ENCODE data around the gene SUPV3L1. TPM values are rescaled to one million over a fixed set of nuclear protein-coding genes. Genes with fewer than 3 reads are reported as not detected.

The SUPV3L1 gene
- total RNA-seq, 3 donors from 2014 or later (not counting 1 experiment from before 2014, with no cell fraction given) = 56.6 to 104 (median 67.1) TPM

GRCh38 chr10:69181433-69181832 is 1.4 kb downstream of the SUPV3L1 start:
- WGBS (ENCODE audit: insufficient coverage) = 100% methylated on average over 1 of the region's 1 CpG
- H3K4me3 Mint-ChIP-seq = peak overlapping the region; percentile 95
- Histone ChIP-seq H3K4me1 (ENCODE audit: control insufficient read depth, insufficient read depth, low read length) (peaks cover 19% of the 10 kb centered on the region), H3K27ac (ENCODE audit: low read length) (no peak overlapping the region), H3K4me3 (ENCODE audit: low read length) (no peak overlapping the region), H3K27me3 (ENCODE audit: control insufficient read depth, insufficient read depth, low read length) (no peaks in the 10 kb centered on the region), H3K36me3 (ENCODE audit: control insufficient read depth, insufficient read depth, low read length) (peaks cover 7% of the 10 kb centered on the region), H3K9me3 (ENCODE audit: control insufficient read depth, insufficient read depth, low read length) (no peaks in the 10 kb centered on the region)
- ATAC-seq (no peak), DNase-seq (no peak)
- peaks cover 3% of the 10 kb centered on the region for H3K36me3 Mint-ChIP-seq
- intact Hi-C loops (cut with micrococcal nuclease) = no loop called here
- no peak for TF ChIP-seq CTCF (IDR thresholded peaks at IDR 0.05)
- no peaks in the 10 kb centered on the region for H3K27me3 Mint-ChIP-seq (ENCODE audit: low read depth in 2 of 2)
- H3K4me1 Mint-ChIP-seq = peaks cover 49 to 68% of the 10 kb centered on the region in 2 donors
- H3K9me3 Mint-ChIP-seq = no peaks in the 10 kb centered on the region
- H3K27ac Mint-ChIP-seq = peak overlapping the region; percentile 98 to 99

- Mint-ChIP-seq H3K4me1 (peaks cover 49 to 68% of the 10 kb centered on the region in 2 donors), H3K27me3 (ENCODE audit: low read depth in 2 of 2) (no peaks in the 10 kb centered on the region), H3K9me3 (no peaks in the 10 kb centered on the region), H3K36me3 (peaks cover 7% of the 10 kb centered on the region), H3K27ac (peak overlapping the region; percentile 19 to 86), H3K4me3 (peak overlapping the region; percentile 50)
- no peak for TF ChIP-seq CTCF (IDR thresholded peaks at IDR 0.05)
- WGBS (ENCODE audit: insufficient coverage) = 97% methylated on average over 3 of the region's 4 CpGs
- intact Hi-C loops (cut with micrococcal nuclease) = no loop called here
- Histone ChIP-seq H3K9me3 (ENCODE audit: control insufficient read depth, insufficient read depth, low read length) (no peaks in the 10 kb centered on the region), H3K27ac (ENCODE audit: low read length) (no peak overlapping the region), H3K36me3 (ENCODE audit: control insufficient read depth, insufficient read depth, low read length) (peaks cover 12% of the 10 kb centered on the region), H3K27me3 (ENCODE audit: control insufficient read depth, insufficient read depth, low read length) (no peaks in the 10 kb centered on the region), H3K4me1 (ENCODE audit: control insufficient read depth, insufficient read depth, low read length) (peaks cover 19% of the 10 kb centered on the region), H3K4me3 (ENCODE audit: low read length) (no peak overlapping the region)
- ATAC-seq = no peak
- DNase-seq = no peak
Measured at GRCh38 chr10:69182005-69182404, 2.0 kb downstream of the SUPV3L1 start.

- H3K36me3 Mint-ChIP-seq = peaks cover 21% of the 10 kb centered on the region
Measured at GRCh38 chr10:69186524-69186923, 6.5 kb downstream of the SUPV3L1 start.

More at GRCh38 chr10:69186524-69186923, 6.5 kb downstream of the SUPV3L1 start:
- peaks cover 3% of the 10 kb centered on the region for H3K4me1 ChIP-seq (ENCODE audit: control insufficient read depth, insufficient read depth, low read length)
- no peak overlapping the region for H3K27ac ChIP-seq (ENCODE audit: low read length)
- no peak overlapping the region for H3K4me3 ChIP-seq (ENCODE audit: low read length)
- H3K9me3 ChIP-seq (ENCODE audit: control insufficient read depth, insufficient read depth, low read length) = no peaks in the 10 kb centered on the region
- intact Hi-C loops (cut with micrococcal nuclease) = no loop called here
- DNase-seq (no peak), ATAC-seq (no peak)
- Mint-ChIP-seq H3K4me1 (peaks cover 24 to 43% of the 10 kb centered on the region in 2 donors), H3K9me3 (no peaks in the 10 kb centered on the region), H3K27ac (peak overlapping the region; percentile 45 to 53), H3K4me3 (no peak overlapping the region), H3K27me3 (ENCODE audit: low read depth in 2 of 2) (no peaks in the 10 kb centered on the region)
- WGBS (ENCODE audit: insufficient coverage) = no CpG with 5 or more reads among the region's 1 CpG
- peaks cover 38% of the 10 kb centered on the region for H3K36me3 ChIP-seq (ENCODE audit: control insufficient read depth, insufficient read depth, low read length)
- no peak for TF ChIP-seq CTCF (IDR thresholded peaks at IDR 0.05)
- H3K27me3 ChIP-seq (ENCODE audit: control insufficient read depth, insufficient read depth, low read length) = no peaks in the 10 kb centered on the region

Data from natural killer cell (primary cell).